HK-2 (cell line): ENCODE results near the gene SCUBE3.

ENCODE experiments used
- DNase-seq: peaks from one replicate; pipeline ENCODE4 v3.0.0-alpha.2; 2018; ENCODE audit not compliant: unreplicated experiment

SCUBE3 gene

DNA sequence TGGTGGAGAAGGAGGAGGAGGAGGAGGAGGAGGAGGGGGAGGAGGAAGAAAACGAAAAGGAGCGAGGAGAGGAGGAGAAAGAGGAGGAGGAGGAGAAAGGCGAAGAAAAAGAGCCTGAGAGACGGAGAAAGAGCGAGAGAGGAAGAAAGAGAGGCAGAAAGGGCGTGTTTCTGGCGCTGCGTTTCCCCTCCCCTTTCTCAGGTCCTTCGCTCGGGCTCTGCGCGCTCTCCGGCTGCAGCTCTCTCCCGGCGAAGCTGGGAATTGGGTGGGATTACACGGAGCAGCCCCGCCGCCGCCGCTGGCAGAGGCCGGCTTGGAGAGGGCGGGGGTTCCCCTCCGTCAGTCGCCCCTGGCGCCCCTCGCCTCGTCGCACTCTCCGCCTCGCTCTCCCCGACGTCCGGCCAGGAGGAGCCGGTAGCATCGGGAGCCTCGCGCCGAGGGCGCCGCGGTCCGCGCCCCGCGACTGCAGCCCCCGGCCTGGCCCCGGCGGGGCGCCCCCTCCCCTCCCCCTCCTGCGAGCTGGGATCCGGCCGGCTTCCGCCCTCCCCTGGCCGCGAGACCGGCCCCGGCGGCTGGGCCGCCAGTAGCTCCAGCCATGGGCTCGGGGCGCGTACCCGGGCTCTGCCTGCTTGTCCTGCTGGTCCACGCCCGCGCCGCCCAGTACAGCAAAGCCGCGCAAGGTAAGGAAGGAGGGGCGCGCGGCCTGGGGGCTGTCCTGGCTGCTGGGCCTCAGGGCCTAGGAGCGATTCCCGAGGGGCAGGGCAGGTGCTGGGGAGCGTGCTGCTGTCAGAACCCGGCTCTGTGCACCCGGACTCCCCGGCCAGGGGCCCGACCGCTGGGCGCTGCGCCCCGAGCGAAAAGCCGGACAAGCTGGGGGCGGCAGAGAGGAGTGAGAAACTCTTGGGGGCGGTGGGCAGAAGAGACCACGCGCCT, at the start of gene SCUBE3:
Gene SCUBE3, plus strand, starts transcription at position 133 of the 933 bp plus-strand sequence. Its CDS starts 463 bp downstream, at position 596.
- peak; percentile 33 for DNase-seq

DNA sequence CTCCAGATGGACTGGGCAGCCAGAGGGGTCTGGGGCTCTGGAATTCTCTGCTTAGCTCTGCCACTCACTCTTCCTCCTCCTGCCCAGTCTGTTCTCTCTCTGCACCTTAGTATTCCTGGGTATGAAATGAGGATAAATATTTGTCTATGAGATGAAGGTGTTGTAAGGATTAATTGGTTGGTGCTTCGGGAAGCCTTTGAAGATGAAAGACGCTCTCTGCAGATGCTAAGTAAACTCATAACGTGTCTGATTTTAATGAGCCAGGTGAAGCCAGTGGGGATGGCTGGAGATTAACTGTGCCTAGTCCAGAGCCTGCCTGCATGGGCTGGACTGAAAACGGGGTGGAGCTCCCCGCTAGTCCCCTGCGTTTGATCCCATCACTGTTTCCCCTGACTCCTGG, 49.5 kb upstream of the SCUBE3 start:
- no peak for DNase-seq

DNA sequence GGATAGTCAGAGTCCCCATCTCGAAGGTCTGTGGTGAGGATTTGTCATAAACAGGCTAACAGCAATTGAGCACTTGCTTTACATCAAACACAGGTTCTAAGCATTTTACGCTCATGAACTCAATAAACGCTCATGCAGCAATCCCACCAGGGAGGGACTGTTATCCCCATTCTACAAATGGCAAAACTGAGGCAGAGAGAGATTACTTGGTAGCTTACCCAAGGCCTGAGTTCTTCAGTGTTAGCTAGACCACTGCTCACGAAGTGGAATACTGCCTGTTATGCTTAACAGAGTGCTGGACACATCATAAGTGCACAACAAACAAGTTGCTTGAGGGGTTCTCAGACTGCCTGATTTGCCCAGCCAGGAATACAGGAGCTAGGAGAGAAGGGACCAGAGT, 48.9 kb upstream of the SCUBE3 start:
- no peak for DNase-seq

DNA sequence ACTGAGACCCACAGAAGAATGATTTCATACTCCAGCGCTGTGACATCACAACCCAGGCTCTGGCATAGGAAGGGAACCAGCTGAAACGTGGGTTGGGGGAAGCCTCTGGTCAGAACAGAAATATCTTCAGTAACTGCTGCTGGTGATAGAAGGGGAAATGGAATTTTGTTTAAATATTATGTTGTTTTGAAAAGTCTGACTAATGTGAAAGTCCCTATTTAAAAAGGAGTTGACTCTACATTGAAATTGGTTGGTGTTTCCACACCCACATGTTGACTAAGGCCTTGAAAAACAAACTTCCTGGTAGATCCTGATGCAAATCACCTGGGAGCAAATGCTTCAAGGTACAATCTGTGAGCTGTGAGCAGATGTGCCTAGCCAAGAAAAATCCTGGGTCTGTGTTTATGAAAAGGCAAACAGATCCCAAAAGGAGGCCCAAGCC, 48.1 kb upstream of the SCUBE3 start:
- DNase-seq, result no peak

DNA sequence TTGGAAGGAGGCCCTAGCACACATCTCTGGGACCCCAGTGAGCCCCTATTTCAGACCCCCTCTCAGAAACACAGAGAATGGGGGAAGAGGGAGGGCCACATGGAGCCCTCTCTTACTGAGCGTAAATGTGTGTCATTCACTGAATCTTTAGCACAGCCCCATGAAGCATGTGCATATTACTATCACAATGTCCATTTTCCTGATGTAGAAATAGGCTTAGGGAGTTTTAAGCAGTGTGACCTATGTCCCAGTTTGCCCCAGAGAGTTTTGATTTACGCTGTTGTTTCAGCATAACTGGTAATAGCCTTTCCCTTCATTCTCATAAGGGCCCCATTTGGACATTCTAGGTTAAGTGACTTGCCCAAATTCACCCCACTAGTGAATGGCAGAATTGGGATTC, 47.6 kb upstream of the SCUBE3 start:
- DNase-seq, result no peak

DNA sequence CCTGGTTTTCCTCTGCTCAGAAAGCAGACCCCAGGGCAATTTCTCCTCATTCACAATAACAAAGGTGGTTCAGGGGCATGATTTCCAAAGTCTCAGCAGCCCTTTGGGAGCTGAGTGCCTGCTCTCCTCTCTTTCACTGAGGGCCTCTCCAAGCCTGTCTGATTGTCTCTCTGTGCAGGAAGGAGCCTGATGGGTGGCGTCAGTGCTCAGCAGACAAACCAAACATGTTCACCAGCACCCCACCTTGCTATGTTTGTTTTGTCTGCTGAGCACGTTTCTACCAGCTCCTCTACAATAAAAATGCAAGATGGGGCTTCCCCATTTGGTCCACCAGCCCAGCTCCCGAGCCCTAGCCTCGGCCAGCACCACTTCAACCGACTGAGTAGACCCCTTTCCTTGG, 47.2 kb upstream of the SCUBE3 start:
- no peak for DNase-seq

DNA sequence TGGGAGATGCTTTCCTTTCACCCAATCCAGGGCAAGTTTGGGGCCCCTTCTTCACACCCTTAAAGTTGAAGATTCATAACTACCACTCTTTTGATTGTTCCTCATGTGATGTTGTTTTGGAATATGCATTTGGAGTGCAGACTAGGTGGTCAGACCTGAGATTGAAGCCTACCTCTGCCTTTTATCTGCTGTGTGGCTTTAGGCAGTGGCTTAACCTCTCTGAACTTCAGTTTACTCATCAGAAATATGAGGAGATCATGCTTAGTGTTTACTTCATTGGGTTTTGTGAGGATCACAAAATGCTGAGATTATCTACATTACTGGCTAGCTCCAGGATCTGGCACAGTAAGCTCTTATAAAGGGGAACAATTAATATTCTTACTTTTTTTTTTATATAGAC, 46.3 kb upstream of the SCUBE3 start:
- no peak for DNase-seq

DNA sequence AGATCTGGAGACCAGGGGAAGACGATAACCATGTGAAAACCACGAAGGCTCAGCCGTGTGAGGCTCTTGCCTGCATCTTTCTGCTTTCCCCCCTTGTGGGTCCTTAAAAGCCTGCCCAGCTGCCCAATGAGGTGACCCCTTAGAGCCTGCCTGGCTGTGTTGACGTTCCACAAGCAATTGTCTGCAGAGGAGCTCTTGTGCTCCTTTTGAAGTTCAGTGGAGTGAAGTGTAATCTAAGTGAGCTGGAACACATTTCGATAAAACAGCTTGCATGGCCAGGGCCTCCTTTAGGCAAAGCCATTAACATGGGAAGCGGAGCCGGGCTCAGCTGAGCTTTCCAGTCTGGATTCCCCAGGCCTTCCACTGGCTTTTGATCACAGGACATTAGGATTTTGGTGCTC, 45.3 kb upstream of the SCUBE3 start:
- DNase-seq, result no peak

DNA sequence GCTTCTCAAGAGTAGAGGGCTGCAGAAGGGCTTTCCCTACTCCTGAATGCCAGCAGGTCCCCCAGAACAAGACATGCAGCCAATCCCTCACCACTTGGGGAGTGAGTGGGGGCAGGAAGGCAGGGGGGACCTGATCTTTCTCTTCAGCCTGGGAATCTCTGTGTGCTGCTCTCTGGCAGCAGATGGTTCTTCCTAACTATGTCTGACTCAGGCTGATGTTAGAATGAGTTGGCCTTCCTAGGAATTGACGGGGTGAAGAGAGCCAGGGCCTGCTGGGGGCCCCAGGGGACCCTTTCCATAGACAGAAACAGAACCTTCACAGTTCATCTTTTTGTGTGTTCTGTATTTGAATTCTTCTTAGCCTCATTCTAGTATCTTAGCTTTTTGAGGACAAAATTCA, 43.6 kb upstream of the SCUBE3 start:
- no peak for DNase-seq

DNA sequence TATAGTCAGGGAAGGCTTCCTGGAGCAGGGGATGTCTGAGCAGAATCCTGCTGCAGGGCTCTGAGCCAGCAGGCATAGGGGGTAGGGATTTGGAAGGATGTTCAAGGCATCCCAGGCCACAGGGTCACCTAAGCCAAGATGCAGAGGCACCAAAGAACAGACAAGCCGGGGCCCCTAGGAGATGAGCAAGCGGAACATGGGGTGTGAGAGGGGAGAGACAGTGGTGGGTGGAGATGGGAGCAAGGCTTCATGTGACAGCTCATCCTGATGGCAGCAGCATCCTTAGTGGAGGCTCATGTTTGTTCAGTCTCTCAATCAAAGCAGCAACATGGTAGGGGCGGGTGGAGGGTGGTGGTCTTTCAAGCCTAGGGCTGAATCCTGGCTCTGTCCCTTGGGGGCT, 42.9 kb upstream of the SCUBE3 start:
- no peak for DNase-seq

DNA sequence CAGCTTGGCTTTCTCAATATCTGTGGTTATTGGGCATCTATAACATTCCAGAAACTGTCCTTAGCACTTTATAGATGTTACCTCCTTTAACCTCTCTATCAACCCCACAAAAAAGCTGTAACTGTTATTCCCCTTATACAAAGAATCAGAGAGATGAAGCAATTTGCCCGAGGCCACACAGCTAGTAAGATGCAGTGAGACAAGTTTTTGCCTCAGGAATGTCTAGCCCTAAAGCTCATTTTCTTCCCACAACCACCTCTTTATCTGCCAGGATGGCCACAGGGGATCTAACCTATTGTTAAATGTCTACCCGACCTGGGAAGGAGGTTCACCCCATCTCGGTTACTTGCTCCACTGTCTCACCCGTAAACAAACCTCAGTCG, 40.7 kb upstream of the SCUBE3 start:
- DNase-seq, result no peak

DNA sequence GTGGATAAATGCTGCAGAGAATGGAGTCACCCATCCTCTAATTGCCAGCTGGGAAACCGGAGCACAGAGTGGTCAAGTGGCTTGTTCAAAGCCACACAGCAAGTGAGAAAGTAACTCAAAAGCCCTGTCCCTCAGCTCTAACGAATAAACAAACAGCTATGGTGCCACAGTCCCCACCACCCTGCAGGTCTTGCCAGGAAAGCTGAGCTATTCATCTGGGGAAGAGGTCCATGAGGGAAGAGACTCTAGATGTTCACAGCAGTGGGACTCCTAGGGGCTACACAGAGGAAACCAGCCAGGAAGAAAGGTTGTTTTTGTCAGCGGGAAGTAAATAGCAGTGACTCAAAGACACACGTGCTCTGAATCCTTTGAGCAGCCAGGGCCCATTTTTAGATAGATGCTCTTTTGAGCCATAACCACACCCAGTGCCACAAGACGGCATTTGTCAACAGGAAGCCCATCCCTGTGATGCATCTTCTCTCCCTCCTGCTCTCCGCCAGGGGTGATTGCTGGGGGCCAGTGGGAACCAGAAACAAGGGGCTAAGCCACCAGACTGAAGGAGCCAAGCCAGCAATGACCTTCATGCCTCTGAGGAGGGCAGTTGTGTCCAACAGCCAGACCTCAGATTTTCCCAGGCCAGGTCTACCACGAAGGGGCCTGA, 40.2 kb upstream of the SCUBE3 start:
- DNase-seq, result no peak

DNA sequence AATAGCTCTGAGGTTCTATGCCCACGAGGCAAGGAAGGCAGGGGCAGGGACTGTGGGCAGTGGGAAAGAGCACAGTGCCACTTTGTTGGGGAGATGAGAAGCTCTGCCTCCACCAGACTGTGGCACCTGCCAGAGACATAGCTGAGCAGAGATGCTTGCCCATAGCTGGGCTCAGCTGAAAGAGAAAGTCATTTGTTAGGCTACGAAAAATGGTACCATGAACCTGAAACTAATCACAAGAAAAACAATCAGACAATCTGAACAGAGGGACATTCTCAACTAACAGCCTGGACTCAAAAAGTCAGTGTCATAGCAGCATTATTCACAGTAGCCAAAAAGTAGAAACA, 39.7 kb upstream of the SCUBE3 start:
- DNase-seq, result no peak

DNA sequence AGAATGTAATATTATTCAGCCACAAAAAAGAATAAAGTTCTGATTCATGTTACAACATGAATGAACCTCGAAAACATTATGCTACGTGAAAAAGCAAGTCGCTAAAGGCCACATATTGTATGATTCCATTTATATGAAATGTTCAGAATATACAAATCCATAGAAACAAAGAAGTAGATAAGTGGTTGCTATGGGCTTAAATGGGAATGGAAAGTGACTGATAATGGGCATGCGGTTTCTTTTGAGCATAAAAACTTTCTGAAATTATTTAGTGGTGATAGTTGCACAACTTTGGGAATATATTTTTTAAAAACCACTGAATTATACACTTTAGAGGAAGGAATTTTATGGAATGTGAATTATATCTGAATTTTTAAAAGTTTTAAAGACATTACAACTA, 39.3 kb upstream of the SCUBE3 start:
- no peak for DNase-seq

DNA sequence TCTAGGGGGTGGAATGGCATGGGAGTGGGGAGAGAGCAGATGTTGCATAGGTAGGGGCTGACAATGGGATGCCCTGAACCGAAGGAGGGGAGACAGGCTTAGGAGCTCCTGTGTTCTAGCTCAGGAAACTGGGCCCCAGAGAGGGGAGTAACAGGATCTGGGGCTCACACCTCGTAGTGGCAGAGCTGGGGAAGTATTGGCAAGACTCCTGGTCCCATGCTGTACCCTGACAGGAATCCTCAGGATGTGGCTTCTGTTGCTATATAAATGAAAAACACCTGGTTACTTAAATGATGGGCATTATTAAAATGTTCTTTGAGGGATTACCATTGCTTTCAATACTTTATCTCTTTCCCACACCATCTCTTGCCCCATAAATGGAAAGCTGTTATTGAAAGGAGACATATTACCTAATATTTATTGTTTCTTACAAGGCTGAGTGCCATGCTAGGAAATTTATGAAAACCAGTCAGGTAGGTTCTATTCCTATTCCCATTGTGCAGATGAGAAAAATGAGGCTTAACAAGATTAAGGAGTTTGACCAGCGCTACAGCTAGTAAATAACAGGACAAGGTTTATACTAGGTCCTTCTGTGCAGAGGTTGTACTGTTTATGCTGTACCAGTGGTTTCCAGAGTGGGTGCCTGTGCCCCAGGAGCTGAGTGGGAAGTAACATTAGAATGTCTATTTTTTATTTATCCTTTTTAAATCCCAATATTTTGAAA, 37.3 kb upstream of the SCUBE3 start:
- DNase-seq, result no peak

DNA sequence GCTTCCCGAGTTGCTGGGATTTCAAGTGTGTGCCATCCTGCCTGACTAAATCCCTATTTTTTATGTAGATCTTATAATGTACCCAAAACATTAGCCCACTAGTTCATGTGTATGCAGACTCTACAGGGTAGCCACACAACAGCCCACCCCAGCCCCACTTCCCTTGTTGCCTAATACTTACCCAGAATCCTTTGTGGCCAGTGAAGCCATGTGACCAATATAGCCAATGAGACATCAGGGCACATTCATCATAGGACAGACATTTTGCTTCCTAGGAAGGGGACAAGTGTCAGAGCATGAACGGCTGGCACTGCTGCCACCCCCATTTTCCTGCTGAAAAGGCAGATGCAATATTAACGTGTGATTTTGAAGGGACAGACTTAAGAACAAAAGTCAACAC, 36.6 kb upstream of the SCUBE3 start:
- no peak for DNase-seq

DNA sequence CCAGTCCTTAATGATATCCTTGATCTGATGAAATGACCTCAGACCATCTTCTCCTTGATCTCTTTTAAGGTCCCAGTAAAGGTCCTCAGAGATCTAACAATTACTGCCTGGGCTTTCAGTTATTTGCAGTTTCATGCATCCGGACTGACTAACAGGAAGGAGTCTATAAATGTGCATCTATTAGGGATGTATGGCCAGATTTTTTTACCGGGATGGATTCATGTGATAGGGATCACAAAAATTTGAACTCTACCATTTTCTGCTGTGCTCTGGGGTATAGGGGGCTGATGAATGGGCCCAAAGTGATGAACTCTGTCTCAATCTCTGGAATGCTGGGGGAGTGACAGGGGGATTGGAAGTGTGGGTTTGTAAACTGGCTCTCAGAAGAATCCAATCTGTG, 36.2 kb upstream of the SCUBE3 start:
- DNase-seq, result no peak

DNA sequence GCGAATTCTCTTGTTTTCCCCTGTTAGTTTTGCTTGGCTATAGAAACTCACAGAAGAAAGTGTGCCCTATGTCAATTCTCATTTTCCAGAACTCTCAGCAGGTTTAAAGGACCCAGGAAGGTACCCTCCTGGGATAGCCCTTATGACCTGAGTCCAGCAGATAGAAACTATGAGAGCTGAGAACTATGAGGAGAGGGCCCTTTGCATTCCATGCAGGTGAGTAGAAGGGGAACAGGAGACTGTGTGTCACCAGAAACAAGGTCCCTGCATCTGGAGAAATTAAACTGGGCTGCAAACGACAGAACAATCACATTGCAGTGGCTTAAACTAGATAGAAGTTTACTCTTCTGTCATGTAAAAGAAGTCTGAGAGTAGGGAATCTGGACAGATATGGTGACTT, 35.7 kb upstream of the SCUBE3 start:
- no peak for DNase-seq

DNA sequence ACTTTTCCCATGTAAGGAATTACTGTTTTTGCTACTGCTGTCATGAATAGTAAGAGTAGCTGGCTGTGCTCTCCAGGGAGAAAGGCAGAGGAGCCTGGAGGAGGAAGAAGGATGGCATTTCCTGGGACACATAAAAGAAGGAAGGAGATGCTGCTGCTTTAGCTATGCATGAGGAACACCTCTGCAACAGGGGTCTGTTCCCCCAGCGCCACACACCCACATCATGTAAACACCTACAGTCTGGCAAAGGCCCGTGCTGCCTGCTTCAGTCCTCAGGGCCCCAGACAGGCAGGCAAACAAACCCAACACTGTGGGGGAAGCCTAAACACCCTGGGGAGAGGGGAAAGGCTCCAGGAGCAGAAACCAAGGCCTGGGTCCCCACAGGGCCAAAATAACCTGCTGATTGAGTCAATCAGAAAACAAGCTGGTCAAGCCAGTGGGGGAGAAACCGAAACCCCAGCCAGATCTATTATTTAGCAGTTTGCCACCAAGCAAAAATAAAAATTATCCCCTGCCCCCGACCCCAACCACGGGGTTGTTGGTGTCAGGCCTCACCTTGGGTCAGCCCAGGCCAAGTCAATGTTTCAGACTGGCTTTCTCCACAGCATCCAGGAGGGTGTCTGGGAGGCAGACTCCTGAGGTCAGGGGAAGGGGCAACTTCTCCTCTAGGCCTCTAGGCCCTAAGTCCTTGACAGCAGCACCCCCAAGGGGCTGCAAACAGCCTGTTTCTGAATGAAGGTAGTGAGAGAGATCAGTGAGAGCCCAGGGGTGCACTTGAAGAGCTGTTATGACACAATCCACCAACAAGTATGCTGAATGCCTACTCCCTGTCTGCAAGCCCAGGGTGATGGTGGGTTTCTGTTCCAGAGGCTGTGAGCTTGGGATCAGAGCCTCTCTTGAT, 34.6 kb upstream of the SCUBE3 start:
- DNase-seq, result no peak

DNA sequence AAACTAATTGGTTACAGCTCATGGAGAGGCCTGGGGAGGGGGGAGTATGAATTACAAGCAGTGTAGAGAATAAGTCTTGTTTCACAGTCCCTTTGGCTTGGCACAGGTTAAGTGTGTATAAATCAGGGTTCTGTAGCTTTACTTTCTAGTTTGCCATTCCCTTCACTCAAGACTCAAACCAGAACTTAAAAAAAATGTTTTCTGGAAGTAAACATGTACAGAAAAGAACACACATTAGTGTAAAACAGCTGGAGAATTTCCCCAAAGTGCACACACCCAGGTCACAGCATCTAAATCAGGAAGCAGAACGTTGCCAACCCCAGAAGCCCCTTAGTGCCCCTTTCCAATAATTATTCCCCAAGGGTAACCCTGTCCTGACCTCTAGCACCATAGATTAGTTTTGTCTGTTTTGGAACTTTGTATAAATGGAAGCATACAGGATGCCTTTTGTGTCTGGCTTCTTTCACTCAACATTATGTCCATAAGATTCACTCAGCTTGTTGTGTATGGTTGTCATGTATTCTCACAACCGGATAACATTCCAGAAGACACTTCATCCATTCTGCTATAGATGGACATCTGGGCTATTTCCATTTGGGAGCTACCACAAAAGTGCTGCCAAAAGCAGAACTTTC, 33.7 kb upstream of the SCUBE3 start:
- no peak for DNase-seq

DNA sequence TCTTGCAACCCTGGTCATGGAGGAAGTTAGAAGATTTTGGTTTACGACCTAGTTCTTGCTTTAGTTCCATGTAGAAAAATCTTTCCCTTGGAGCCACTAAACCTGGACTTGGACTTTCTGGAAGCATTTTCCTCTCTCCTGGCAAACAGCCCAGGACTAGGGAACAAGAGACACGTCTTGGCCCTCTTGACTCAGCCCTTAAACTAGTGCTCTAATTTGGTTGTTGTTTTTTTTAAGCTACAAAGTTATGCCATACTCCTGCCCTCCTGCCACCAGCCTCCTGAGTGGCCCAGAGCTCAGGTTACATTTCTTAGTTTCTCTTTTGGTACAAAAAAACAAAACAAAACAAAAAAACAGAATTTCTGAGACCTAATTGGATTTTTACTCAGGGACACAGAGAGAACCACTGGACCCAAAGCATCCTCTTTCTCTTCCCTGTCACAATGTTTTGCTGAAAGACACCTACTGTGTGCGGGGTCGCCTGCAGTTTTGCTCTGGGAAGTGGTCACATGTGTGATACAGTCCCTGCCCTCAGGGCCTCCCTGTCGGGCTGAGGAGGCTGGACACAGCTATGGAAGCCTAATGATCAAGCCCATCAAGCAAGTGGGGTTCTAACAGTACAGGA, 32.3 kb upstream of the SCUBE3 start:
- DNase-seq, result no peak
